Loucy (cell line): ENCODE results near the gene PTH1R.

ENCODE experiments used
- H2AFZ ChIP-seq: fragments of 200-600 bp; sonication (generic); 2 replicates; pipeline ENCODE4 v1.6.0; 2016; ENCODE audit warnings: antibody characterized with exemption, mild to moderate bottlenecking, low read length, moderate library complexity
- H3F3A ChIP-seq: fragments of 200-600 bp; 2 replicates; pipeline ENCODE4 v1.6.0; 2016; ENCODE audit warnings: antibody characterized with exemption, low read depth, mild to moderate bottlenecking
- H3K27me3 ChIP-seq: fragments of 200-600 bp; sonication (generic); 2 replicates; pipeline ENCODE4 v1.6.1; 2014; ENCODE audit warnings: low read length, mild to moderate bottlenecking; ENCODE audit not compliant: insufficient read depth, poor library complexity, severe bottlenecking
- H3K36me3 ChIP-seq: fragments of 200-600 bp; sonication (generic); 2 replicates; pipeline ENCODE4 v1.6.1; 2016; ENCODE audit warnings: low read length; ENCODE audit not compliant: insufficient read depth
- H3K4me1 ChIP-seq: fragments of 200-600 bp; sonication (generic); 2 replicates; pipeline ENCODE4 v1.5.1; 2014; ENCODE audit warnings: low read length, mild to moderate bottlenecking; ENCODE audit not compliant: insufficient read depth, poor library complexity, severe bottlenecking
- H3K4me2 ChIP-seq: fragments of 200-600 bp; sonication (generic); 2 replicates; pipeline ENCODE4 v1.6.0; 2014; ENCODE audit warnings: antibody characterized with exemption, low read length, low read depth, mild to moderate bottlenecking; ENCODE audit not compliant: poor library complexity, severe bottlenecking
- H3K4me3 ChIP-seq: fragments of 200-600 bp; sonication (generic); 2 replicates; pipeline ENCODE4 v1.5.1; 2014; ENCODE audit warnings: low read length, mild to moderate bottlenecking, mixed read lengths; ENCODE audit not compliant: poor library complexity, severe bottlenecking
- H3K79me2 ChIP-seq: fragments of 200-600 bp; sonication (generic); 2 replicates; pipeline ENCODE4 v1.6.1; 2014; ENCODE audit warnings: low read length; ENCODE audit not compliant: insufficient read depth
- H3K9ac ChIP-seq: fragments of 200-600 bp; sonication (generic); 2 replicates; pipeline ENCODE4 v1.6.0; 2014; ENCODE audit warnings: mild to moderate bottlenecking, low read depth, low read length, moderate library complexity; ENCODE audit not compliant: poor library complexity, severe bottlenecking
- H3K9me2 ChIP-seq: fragments of 200-600 bp; sonication (generic); replicated peaks from 2 replicates; pipeline ENCODE4 v1.6.1; 2016; ENCODE audit warnings: low read depth, low read length, mixed read lengths
- H3K9me3 ChIP-seq: fragments of 200-600 bp; sonication (generic); 2 replicates; pipeline ENCODE4 v1.6.1; 2014; ENCODE audit warnings: mild to moderate bottlenecking, antibody characterized with exemption, low read length, low read depth; ENCODE audit not compliant: insufficient read depth
- H4K20me1 ChIP-seq: fragments of 200-600 bp; sonication (generic); 2 replicates; pipeline ENCODE4 v1.6.0; 2014; ENCODE audit warnings: antibody characterized with exemption, low read length, mild to moderate bottlenecking; ENCODE audit not compliant: insufficient read depth, poor library complexity, severe bottlenecking
- EZH2phosphoT487 ChIP-seq: fragments of 200-600 bp; IDR thresholded peaks from 2 replicates; pipeline ENCODE4 v1.6.1; 2018; ENCODE audit warnings: antibody characterized with exemption, mild to moderate bottlenecking, moderate library complexity, borderline replicate concordance
- TF ChIP-seq, protein P1 (sequence below): fragments of 200-600 bp; sonication (generic); conservative IDR thresholded peaks from 2 replicates; pipeline ENCODE4 v1.5.1; 2014; ENCODE audit warnings: mild to moderate bottlenecking, antibody characterized with exemption, low read length

PTH1R gene

DNA sequence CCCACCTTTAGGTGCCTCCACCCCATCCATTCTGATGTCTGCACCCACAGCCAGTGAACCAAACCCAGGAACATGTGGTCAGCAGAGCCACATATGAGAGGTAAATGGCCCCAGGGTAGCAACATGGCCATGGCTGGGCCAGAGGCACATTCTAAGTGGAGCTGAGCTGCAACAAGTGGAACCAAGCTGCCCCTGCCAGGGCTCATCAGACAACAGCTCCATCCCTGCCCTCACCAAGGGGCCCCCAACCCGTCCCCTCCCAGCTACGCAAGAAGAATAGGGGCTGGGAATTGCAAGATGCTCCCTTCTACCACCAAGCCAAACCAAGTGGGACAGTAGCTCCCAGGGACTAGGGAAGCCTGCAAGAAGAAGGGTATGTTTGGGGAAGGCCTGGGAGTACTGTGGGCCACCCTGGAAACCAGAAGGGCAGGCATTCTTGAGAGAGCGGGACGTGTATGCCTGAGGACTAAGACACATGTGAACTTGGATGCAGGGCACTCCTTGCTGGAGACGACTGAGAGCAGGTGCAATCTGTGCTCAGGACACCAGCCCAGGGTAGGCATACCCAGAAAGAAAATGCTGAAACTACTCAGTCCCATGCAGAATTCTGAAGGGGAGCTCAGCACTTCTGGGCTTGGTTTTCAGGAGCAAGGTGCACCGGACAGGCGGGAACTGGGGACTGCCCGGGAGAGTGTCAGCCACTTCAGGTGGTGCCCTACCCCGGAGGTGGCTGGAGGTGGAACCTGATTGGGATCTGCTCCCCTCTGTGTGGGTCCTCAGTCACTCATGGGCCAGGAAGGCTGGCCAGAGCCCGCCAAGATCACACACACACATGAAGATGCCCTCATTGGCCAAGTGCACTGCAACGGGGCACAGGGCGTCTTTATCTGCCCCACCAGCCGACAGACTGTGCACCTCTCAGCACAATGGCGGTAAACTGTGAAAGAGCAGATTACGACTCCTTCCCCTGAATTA lies 23.8 kb upstream of the PTH1R start:
- no peak overlapping the region for H3K4me3 ChIP-seq
- H3K4me1 ChIP-seq, result no peaks in the 10 kb centered on the region
- H3K9me3 ChIP-seq, result no peaks in the 10 kb centered on the region
- no peaks in the 10 kb centered on the region for H3K36me3 ChIP-seq
- H3K27me3 ChIP-seq, result no peaks in the 10 kb centered on the region
- no peaks in the 10 kb centered on the region for H4K20me1 ChIP-seq
- H3F3A ChIP-seq, result no peaks in the 10 kb centered on the region
- no peak overlapping the region for H3K4me2 ChIP-seq
- no peak overlapping the region for H3K9ac ChIP-seq
- TF ChIP-seq EZH2phosphoT487, result no peak
- TF ChIP-seq, protein P1, sequence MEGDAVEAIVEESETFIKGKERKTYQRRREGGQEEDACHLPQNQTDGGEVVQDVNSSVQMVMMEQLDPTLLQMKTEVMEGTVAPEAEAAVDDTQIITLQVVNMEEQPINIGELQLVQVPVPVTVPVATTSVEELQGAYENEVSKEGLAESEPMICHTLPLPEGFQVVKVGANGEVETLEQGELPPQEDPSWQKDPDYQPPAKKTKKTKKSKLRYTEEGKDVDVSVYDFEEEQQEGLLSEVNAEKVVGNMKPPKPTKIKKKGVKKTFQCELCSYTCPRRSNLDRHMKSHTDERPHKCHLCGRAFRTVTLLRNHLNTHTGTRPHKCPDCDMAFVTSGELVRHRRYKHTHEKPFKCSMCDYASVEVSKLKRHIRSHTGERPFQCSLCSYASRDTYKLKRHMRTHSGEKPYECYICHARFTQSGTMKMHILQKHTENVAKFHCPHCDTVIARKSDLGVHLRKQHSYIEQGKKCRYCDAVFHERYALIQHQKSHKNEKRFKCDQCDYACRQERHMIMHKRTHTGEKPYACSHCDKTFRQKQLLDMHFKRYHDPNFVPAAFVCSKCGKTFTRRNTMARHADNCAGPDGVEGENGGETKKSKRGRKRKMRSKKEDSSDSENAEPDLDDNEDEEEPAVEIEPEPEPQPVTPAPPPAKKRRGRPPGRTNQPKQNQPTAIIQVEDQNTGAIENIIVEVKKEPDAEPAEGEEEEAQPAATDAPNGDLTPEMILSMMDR, result no peak
- H3K79me2 ChIP-seq, result no peaks in the 10 kb centered on the region
- no peak overlapping the region for H2AFZ ChIP-seq
- H3K9me2 ChIP-seq, result no peaks in the 10 kb centered on the region

DNA sequence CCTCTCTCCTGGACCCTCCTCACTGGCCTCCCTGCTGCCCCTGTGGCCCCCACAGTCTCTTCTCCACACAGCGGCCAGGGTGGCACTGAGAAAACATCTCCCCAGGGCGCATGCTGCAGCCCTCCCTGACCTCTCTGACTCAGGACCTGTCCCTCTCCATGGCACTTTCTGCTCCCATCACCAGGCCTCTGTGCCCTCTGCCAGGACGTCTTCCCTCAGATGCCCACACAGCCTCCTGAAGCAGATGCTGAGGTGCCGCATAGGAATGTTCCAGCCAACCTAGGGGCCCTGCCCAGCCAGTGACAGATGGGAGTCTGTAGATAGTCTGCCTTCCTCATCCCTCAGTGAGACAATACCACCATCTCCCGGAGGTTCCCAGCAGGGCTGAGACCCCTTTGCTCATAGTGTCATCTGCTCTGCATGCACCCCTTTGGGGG lies 22.9 kb upstream of the PTH1R start:
- no peak for TF ChIP-seq EZH2phosphoT487
- TF ChIP-seq, protein P1, result no peak
- H4K20me1 ChIP-seq, result no peaks in the 10 kb centered on the region
- no peaks in the 10 kb centered on the region for H3K27me3 ChIP-seq

DNA sequence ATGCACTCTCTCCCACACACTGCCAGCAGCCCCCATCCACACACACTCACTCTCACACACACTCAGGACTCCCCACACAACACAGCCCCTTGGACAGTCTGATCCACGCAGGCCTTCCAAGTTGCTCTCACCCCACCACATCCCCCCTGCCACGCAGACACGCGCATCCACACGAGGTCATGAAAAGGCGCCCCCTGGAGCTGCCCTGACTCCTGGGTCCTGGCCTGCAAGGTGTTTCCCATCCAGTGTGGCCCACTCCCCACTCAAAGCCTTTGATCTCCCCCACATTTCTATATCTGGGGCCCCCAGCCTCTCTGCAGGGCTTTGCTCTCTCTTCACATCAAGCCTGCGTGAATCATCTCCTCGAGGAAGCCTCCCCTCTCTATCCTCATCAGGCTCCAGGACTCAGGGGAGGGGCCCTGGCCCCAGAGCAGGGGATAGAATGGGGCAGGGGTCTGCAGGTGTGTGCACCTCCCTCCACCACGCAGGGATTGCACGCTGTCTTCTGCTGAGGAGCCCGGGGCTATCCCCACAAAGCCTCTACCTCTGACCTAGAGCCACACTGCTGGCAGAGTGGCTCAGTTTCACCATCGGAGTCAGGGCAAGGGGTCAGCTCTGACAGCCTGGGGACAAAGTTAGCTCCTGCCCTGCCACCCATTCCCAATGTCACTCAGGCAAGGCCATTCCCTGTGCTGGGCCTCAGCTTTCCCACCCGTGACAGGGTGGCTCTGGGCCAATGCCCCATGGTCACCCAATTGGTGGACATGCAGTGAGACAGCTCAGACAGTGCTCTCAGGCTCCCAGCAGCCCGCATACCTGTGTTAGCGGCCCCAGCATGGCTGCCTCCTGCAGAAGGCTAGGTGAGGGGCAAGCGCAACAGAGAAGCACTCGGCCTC lies 20.7 kb upstream of the PTH1R start:
- no peaks in the 10 kb centered on the region for H3K27me3 ChIP-seq
- H3K4me2 ChIP-seq, result no peak overlapping the region
- H3K79me2 ChIP-seq, result no peaks in the 10 kb centered on the region
- no peak overlapping the region for H3K4me3 ChIP-seq
- no peaks in the 10 kb centered on the region for H4K20me1 ChIP-seq
- no peaks in the 10 kb centered on the region for H3K4me1 ChIP-seq
- no peaks in the 10 kb centered on the region for H3K9me3 ChIP-seq
- H3K9me2 ChIP-seq, result no peaks in the 10 kb centered on the region
- no peak overlapping the region for H3K9ac ChIP-seq
- TF ChIP-seq, protein P1, result no peak
- no peak for TF ChIP-seq EZH2phosphoT487
- H3F3A ChIP-seq, result no peaks in the 10 kb centered on the region
- H3K36me3 ChIP-seq, result no peaks in the 10 kb centered on the region
- no peak overlapping the region for H2AFZ ChIP-seq

More for the DNA sequence above, 22.9 kb upstream of the PTH1R start:
- H3K4me1 ChIP-seq, result no peaks in the 10 kb centered on the region
- no peaks in the 10 kb centered on the region for H3K36me3 ChIP-seq
- no peak overlapping the region for H3K4me2 ChIP-seq
- H3K9ac ChIP-seq, result no peak overlapping the region
- H3K9me2 ChIP-seq, result no peaks in the 10 kb centered on the region
- no peak overlapping the region for H2AFZ ChIP-seq
- no peaks in the 10 kb centered on the region for H3K9me3 ChIP-seq
- H3K79me2 ChIP-seq, result no peaks in the 10 kb centered on the region
- H3F3A ChIP-seq, result no peaks in the 10 kb centered on the region
- no peak overlapping the region for H3K4me3 ChIP-seq
